Upper lobe of right lung (tissue), 1 donor: ENCODE measurements around the gene SMIM10L2A. TPM values are rescaled to one million over a fixed set of nuclear protein-coding genes. Genes with fewer than 3 reads are reported as not detected.

ENCODE experiments used
- ATAC-seq: fragments of 200-7000 bp; cut with Tn5 transposase; one replicate; pipeline ENCODE4 v1.9.1; 2020; ENCODE audit warnings: mild to moderate bottlenecking, moderate library complexity
- DNase-seq: peaks from one replicate; pipeline ENCODE4 v3.0.0-alpha.2; 2020
- H3K27ac ChIP-seq: fragments of 200-600 bp; one replicate; pipeline ENCODE4 v1.8.0; 2022
- H3K27me3 ChIP-seq: fragments of 200-600 bp; one replicate; pipeline ENCODE4 v1.8.0; 2022; ENCODE audit warnings: mild to moderate bottlenecking
- H3K36me3 ChIP-seq: fragments of 200-600 bp; one replicate; pipeline ENCODE4 v1.8.0; 2022
- H3K4me1 ChIP-seq: fragments of 200-600 bp; one replicate; pipeline ENCODE4 v1.8.0; 2022
- H3K4me3 ChIP-seq: fragments of 200-600 bp; one replicate; pipeline ENCODE4 v1.8.0; 2022; ENCODE audit warnings: mild to moderate bottlenecking
- H3K9me3 ChIP-seq: fragments of 200-600 bp; one replicate; pipeline ENCODE4 v1.8.0; 2022
- intact Hi-C: fragments of 100-400 bp; cut with DNase I; formaldehyde crosslinking; loops from one replicate; pipeline ENCODE4 v1.11.0; 2022
- long read RNA-seq: library from polyadenylated mRNA; unstranded; transcript quantifications from one replicate; pipeline ENCODE4 v2.0.0, GENCODE V29; 2021
- total RNA-seq: library from RNA; stranded (reverse); fragmentation: NEBNext Ultra II Directional; extraction: Animal tissue kit (Norgen Biotek cat#: 25700); gene quantifications from one replicate; pipeline ENCODE4 v1.2.1, GENCODE V29; 2021
- TF ChIP-seq, protein P1 (sequence below): fragments of 200-600 bp; IDR thresholded peaks from one replicate; pipeline ENCODE4 v1.8.0; 2022; ENCODE audit warnings: antibody characterized with exemption
- donor health status: DM: no; HTN: yes; CAD: no; lungs with severe emphysema.

SMIM10L2A gene
- total RNA-seq = 2.0 TPM
- long read RNA-seq, full-length matches to known transcripts = 5 of 7 reads
- long read RNA-seq, partial matches to known transcripts = 0 of 7 reads
- long read RNA-seq, other reads (novel, unspliced or antisense) = 2 of 7 reads

DNA sequence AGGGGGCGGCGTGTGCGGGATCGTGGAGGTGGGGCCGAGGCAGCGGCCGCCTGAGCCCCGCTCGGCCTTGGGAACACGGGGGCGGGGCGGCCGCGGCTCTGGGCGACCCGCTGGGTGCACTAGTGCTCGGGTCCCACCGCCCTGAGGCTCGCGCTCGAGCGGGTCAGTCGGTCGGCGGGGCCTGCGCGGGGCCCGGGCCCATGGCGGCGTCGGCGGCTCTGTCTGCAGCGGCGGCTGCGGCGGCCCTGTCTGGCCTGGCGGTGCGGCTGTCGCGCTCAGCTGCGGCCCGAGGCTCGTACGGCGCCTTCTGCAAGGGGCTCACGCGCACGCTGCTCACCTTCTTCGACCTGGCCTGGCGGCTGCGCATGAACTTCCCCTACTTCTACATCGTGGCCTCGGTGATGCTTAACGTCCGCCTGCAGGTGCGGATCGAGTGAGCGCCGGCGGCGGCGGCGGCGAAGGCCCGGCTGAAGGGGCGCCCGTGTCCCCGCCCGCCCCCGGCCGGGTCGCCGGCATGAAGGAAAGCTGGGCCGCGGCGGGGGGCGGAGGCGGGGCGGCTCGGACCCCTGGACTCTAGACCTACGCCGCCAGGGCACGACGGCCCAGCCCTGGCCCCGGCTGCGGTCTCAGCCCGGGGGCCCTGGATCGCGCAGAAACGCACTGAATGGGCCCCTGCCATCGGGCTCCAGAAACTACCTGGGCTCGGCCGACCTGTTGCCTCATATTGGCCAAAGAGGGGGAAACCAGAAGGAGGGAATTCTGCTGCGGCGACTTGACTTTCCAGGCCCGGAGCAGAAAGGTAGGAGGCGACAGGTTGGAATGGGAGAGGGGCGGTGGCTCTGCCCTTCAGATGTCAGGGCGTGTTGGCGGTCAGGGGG is at the start of gene SMIM10L2A:
Gene SMIM10L2A, plus strand, starts transcription at position 13 of the 878 bp plus-strand sequence. Its CDS starts 188 bp downstream, at position 201.
- TF ChIP-seq, protein P1, sequence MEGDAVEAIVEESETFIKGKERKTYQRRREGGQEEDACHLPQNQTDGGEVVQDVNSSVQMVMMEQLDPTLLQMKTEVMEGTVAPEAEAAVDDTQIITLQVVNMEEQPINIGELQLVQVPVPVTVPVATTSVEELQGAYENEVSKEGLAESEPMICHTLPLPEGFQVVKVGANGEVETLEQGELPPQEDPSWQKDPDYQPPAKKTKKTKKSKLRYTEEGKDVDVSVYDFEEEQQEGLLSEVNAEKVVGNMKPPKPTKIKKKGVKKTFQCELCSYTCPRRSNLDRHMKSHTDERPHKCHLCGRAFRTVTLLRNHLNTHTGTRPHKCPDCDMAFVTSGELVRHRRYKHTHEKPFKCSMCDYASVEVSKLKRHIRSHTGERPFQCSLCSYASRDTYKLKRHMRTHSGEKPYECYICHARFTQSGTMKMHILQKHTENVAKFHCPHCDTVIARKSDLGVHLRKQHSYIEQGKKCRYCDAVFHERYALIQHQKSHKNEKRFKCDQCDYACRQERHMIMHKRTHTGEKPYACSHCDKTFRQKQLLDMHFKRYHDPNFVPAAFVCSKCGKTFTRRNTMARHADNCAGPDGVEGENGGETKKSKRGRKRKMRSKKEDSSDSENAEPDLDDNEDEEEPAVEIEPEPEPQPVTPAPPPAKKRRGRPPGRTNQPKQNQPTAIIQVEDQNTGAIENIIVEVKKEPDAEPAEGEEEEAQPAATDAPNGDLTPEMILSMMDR = no peak
- intact Hi-C loops = no loop called here
- no peaks in the 10 kb centered on the region for H3K27me3 ChIP-seq
- no peaks in the 10 kb centered on the region for H3K9me3 ChIP-seq
- H3K36me3 ChIP-seq = no peaks in the 10 kb centered on the region
- ATAC-seq (no peak), DNase-seq (peak; percentile 40)
- peak within 1 kb of the TSS; percentile 47 for H3K4me3 ChIP-seq
- H3K4me1 ChIP-seq = no peaks in the 10 kb centered on the region
- H3K27ac ChIP-seq = no peak within 1 kb of the TSS

DNA sequence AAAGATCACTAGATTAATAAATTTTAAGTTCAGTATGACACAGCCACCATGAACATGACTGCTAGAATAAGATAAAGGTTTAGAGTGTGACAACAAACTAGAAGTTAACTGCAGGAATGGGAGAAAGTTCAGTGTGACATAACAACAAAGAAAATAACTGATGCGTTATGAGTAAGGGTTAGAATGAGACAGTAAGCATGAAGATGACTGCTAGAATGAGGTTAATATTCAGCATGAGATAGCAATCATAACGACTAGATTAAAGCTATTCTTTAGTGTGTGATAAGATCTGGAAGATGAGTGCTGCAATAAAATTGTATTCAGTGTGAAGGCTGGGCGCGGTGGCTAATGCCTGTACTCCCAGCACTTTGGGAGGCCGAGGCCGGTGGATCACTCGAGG is 48.4 kb upstream of the SMIM10L2A start:
- DNase-seq (no peak), ATAC-seq (no peak)
- no peak overlapping the region for H3K27ac ChIP-seq
- intact Hi-C loops = no loop called here
- no peaks in the 10 kb centered on the region for H3K36me3 ChIP-seq
- TF ChIP-seq, protein P1 = no peak
- H3K27me3 ChIP-seq = no peaks in the 10 kb centered on the region
- no peaks in the 10 kb centered on the region for H3K4me1 ChIP-seq
- no peaks in the 10 kb centered on the region for H3K9me3 ChIP-seq
- H3K4me3 ChIP-seq = no peak overlapping the region

DNA sequence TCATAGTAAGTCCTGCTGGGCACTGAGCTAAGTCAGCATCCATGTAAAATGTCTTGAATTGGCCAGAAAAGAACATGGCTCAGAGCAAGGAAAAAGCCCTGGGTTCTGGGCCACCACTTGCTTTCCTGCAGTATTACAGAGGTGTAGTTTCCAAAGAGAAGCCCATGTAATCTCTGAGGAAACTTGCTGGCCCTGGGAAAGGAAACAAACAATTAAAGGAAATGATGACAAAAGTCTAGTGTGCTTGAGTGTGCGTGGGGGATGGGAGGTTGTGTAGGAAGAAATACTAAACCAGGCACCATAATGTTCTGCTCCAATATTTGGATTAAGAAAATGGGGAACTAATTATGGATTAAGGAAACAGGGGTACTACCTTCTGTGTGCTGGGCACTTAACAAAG is 39.5 kb upstream of the SMIM10L2A start:
- Histone ChIP-seq H3K27me3 (no peaks in the 10 kb centered on the region), H3K4me1 (no peaks in the 10 kb centered on the region), H3K27ac (no peak overlapping the region), H3K4me3 (no peak overlapping the region), H3K36me3 (no peaks in the 10 kb centered on the region), H3K9me3 (no peaks in the 10 kb centered on the region)
- DNase-seq = no peak
- no peak for ATAC-seq
- intact Hi-C loops = no loop called here
- TF ChIP-seq, protein P1 = no peak

DNA sequence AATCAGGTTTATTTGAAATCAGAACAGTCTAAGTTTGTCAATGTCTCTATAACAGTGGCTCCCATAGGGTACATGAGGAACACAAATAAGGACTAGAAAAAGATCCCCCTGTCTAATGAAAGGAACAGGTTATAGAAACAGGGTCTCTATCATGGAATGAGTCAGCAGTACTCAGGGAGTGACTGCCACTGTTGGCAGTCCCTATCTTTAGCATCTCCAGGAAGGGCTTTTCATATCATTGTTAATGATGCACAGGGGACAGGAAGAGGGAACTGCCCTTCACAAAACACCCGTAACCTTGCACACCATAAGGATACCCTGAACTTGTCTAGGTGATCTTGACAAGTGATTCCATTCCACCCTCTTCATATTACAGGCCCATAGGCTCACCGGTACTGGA is 38.5 kb upstream of the SMIM10L2A start:
- no peaks in the 10 kb centered on the region for H3K36me3 ChIP-seq
- H3K4me3 ChIP-seq = no peak overlapping the region
- ATAC-seq = no peak
- H3K27me3 ChIP-seq = no peaks in the 10 kb centered on the region
- DNase-seq = no peak
- H3K4me1 ChIP-seq = no peaks in the 10 kb centered on the region
- H3K9me3 ChIP-seq = no peaks in the 10 kb centered on the region
- TF ChIP-seq, protein P1 = no peak
- intact Hi-C loops = no loop called here
- no peak overlapping the region for H3K27ac ChIP-seq

DNA sequence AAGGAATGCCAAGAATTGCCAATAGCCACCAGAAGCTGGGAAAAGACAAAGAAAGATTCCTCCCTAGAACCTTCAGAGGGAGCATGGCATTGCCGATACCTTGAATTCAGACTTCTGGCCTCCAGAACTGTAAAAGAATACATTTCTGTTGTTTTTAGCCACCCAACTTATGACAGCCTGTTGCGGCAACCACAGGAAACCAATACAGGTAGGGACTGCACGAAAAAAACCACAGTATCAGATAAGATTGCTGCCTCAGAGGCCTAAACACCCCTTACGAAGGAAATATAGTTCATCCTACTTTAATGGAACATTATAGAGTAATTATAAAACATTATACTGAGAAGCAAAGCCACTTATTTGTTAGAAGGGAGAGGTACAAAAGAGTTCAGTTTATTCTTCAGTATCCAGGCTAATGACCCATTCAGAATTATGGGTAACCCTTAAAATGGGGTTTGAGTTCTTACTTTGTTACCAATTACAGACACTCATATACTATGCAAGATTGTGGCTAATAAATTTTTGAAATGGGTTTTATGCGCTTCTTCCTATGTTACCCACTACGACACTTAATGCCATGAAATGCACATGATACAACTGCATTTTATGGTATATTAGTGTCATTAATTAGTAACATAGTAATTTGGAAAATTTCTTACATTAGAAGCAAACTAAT is 37.4 kb upstream of the SMIM10L2A start:
- no peak for ATAC-seq

More for the DNA sequence above, 37.4 kb upstream of the SMIM10L2A start:
- TF ChIP-seq, protein P1 = no peak
- Histone ChIP-seq H3K27ac (no peak overlapping the region), H3K4me1 (no peaks in the 10 kb centered on the region), H3K36me3 (no peaks in the 10 kb centered on the region), H3K4me3 (no peak overlapping the region), H3K9me3 (no peaks in the 10 kb centered on the region), H3K27me3 (no peaks in the 10 kb centered on the region)
- DNase-seq = no peak
- intact Hi-C loops = no loop called here
